ENCODE measurements around the gene INMT. TPM values are rescaled to one million over a fixed set of nuclear protein-coding genes. Genes with fewer than 3 reads are reported as not detected.
A peak's percentile ranks its signal among the peaks of the same experiment; 100 is the strongest.

Gene INMT
- total and polyA plus RNA-seq, 2 donors (not counting 1 experiment from before 2014, with no cell fraction given) = 0.15 TPM; not detected in 1

GRCh38 chr7:30727061-30727945 is 24.6 kb upstream of the INMT start:
- H3K27ac ChIP-seq (ENCODE audit: low read length in 2 of 2) = peak overlapping the region in 1 of 2 donors; percentile 2
- H3K79me2 ChIP-seq (ENCODE audit: control insufficient read depth, insufficient read depth, low read length) = no peaks in the 10 kb centered on the region
- Mint-ChIP-seq H3K4me1 (peaks cover 22% of the 10 kb centered on the region), H3K9me3 (ENCODE audit: insufficient read depth) (no peaks in the 10 kb centered on the region), H3K4me3 (peak overlapping the region; percentile 51), H3K27me3 (peaks cover 8% of the 10 kb centered on the region), H3K27ac (no peak overlapping the region)
- ChIA-PET POLR2A (no interaction called here), CTCF (interaction anchor here (2.6 kb wide), 1 partner anchor 13 kb away, joined by 12 read pairs; no protein-coding TSS in a partner anchor)
- DNase-seq (peak; percentile 32), ATAC-seq (ENCODE audit: low read depth) (peak; percentile 66)
- H3K9me3 ChIP-seq (ENCODE audit: control extremely low read depth in 1 of 3, control insufficient read depth in 2 of 3, insufficient read depth in 1 of 3, low read length in 2 of 3) = no peaks in the 10 kb centered on the region
- intact Hi-C loops (cut with micrococcal nuclease) = no loop called here
- TF ChIP-seq CTCF (IDR thresholded peaks at IDR 0.05) (no peak), EZH2 (IDR thresholded peaks at IDR 0.05; ENCODE audit: borderline replicate concordance, insufficient read depth, low read depth, low read length, poor library complexity, severe bottlenecking) (no peak)
- no peaks in the 10 kb centered on the region for H3K36me3 ChIP-seq (replicated peaks in 1 of 2; ENCODE audit: control extremely low read depth in 1 of 2, control insufficient read depth in 1 of 2, extremely low read depth in 1 of 2, insufficient read depth in 2 of 2, low read length in 1 of 2)
- H2AFZ ChIP-seq (ENCODE audit: insufficient read depth, low read depth, low read length, poor library complexity, severe bottlenecking) = peak overlapping the region; percentile 78
- peaks cover 8 to 18% of the 10 kb centered on the region in 2 donors for H3K4me1 ChIP-seq (ENCODE audit: control insufficient read depth in 2 of 2, insufficient read depth in 2 of 2, low read length in 2 of 2)
- peak overlapping the region in 1 of 5 experiments; percentile 15 for H3K4me3 ChIP-seq (ENCODE audit: control extremely low read depth in 1 of 5, extremely low read depth in 1 of 5, insufficient read depth in 1 of 5, low read depth in 2 of 5, low read length in 4 of 5)
- H3K27me3 ChIP-seq (replicated peaks in 1 of 4; ENCODE audit: control extremely low read depth in 1 of 4, control insufficient read depth in 3 of 4, insufficient read depth in 4 of 4, low read length in 3 of 4) = peaks cover 0 to 6% (median 0%) of the 10 kb centered on the region in 4 experiments
- peak overlapping the region; percentile 52 for H3K4me2 ChIP-seq (replicated peaks; ENCODE audit: low read depth, low read length, poor library complexity, severe bottlenecking)
- 58% methylated on average over 6 of the region's 8 CpGs for WGBS (ENCODE audit: insufficient coverage)
- H3K9ac ChIP-seq (ENCODE audit: low read length) = peak overlapping the region; percentile 43
- no peaks in the 10 kb centered on the region for H4K20me1 ChIP-seq (ENCODE audit: control insufficient read depth, insufficient read depth, low read length, poor library complexity, severe bottlenecking)

GRCh38 chr7:30728591-30729100 is 23.3 kb upstream of the INMT start:
- no peaks in the 10 kb centered on the region for H3K9me3 Mint-ChIP-seq (ENCODE audit: insufficient read depth)
- ATAC-seq (ENCODE audit: low read depth) (no peak), DNase-seq (no peak)
- peaks cover 22% of the 10 kb centered on the region for H3K4me1 Mint-ChIP-seq
- H4K20me1 ChIP-seq (ENCODE audit: control insufficient read depth, insufficient read depth, low read length, poor library complexity, severe bottlenecking) = no peaks in the 10 kb centered on the region
- no peak overlapping the region for H3K4me3 ChIP-seq (ENCODE audit: control extremely low read depth in 1 of 5, extremely low read depth in 1 of 5, insufficient read depth in 1 of 5, low read depth in 2 of 5, low read length in 4 of 5)
- peaks cover 0 to 4% (median 0%) of the 10 kb centered on the region in 4 experiments for H3K27me3 ChIP-seq (replicated peaks in 1 of 4; ENCODE audit: control extremely low read depth in 1 of 4, control insufficient read depth in 3 of 4, insufficient read depth in 4 of 4, low read length in 3 of 4)
- intact Hi-C loops (cut with micrococcal nuclease) = no loop called here
- no peaks in the 10 kb centered on the region for H3K79me2 ChIP-seq (ENCODE audit: control insufficient read depth, insufficient read depth, low read length)
- H3K4me1 ChIP-seq (ENCODE audit: control insufficient read depth in 2 of 2, insufficient read depth in 2 of 2, low read length in 2 of 2) = peaks cover 8 to 18% of the 10 kb centered on the region in 2 donors
- H2AFZ ChIP-seq (ENCODE audit: insufficient read depth, low read depth, low read length, poor library complexity, severe bottlenecking) = no peak overlapping the region
- H3K27me3 Mint-ChIP-seq = peaks cover 5% of the 10 kb centered on the region
- no peak overlapping the region for H3K27ac Mint-ChIP-seq
- no peaks in the 10 kb centered on the region for H3K36me3 ChIP-seq (replicated peaks in 1 of 2; ENCODE audit: control extremely low read depth in 1 of 2, control insufficient read depth in 1 of 2, extremely low read depth in 1 of 2, insufficient read depth in 2 of 2, low read length in 1 of 2)
- H3K27ac ChIP-seq (ENCODE audit: low read length in 2 of 2) = no peak overlapping the region
- ChIA-PET POLR2A (no interaction called here), CTCF (interaction anchor here (4.6 kb wide), 1 partner anchor 12 kb away, joined by 22 read pairs; no protein-coding TSS in a partner anchor)
- 76% methylated on average over 6 of the region's 6 CpGs for WGBS (ENCODE audit: insufficient coverage)
- H3K9me3 ChIP-seq (ENCODE audit: control extremely low read depth in 1 of 3, control insufficient read depth in 2 of 3, insufficient read depth in 1 of 3, low read length in 2 of 3) = no peaks in the 10 kb centered on the region
- H3K4me3 Mint-ChIP-seq = no peak overlapping the region
- TF ChIP-seq CTCF (IDR thresholded peaks at IDR 0.05) (no peak), EZH2 (IDR thresholded peaks at IDR 0.05; ENCODE audit: borderline replicate concordance, insufficient read depth, low read depth, low read length, poor library complexity, severe bottlenecking) (no peak)
- no peak overlapping the region for H3K9ac ChIP-seq (ENCODE audit: low read length)
- H3K4me2 ChIP-seq (replicated peaks; ENCODE audit: low read depth, low read length, poor library complexity, severe bottlenecking) = no peak overlapping the region
